Measurements from ENCODE around the gene HRK.

Gene HRK

DNA sequence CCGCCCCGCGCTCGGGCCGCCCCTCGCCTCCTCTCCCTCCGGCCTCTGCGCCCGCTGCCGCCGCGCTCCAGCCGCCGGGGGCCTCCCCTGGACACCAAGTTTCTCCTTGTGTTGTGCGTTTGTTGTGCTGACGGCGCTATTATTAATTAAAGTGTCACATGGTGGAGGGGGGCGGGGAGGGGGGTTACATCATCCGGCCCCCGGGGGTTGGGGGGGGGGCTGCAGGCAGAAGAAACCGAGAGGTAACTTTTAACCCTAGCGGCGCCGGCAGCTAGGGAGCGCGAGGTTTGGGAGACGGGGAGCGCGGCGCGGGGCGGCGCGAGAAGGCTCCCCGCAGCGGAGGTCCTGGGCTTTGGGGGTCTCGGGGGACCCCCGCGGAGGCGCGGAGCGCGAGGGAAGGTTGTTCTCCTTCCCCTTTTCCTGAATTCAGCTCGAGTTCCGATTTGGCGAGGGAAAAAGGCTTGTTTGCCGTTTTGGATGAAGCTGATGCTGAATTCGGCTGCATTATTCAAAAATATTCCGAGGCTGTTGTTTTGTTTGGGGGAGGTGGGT lies at the start of gene HRK:
Gene HRK, minus strand, starts transcription at position 117 of the 552 bp plus-strand sequence. CDS start 134 bp downstream, outside the sequence.
- DNase-seq: no peak

DNA sequence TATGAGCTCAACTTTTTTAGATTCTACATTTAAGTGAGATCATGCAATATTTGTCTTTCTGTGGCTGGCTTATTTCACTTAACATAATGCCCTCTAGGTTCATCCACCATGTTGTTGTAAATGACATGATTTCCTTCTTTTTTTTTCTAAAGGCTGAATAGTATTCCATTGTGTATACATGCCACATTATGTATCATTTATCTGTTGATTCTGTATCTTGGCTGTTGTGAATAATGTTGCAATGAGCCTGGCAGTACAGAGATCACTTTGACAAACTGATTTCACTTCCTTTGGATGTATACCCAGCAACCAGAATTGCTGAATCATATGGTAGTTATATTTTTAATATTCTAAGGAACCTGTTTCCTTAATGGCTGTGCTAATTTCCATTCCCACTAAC lies 48.6 kb upstream of the HRK start:
- no peak for DNase-seq

DNA sequence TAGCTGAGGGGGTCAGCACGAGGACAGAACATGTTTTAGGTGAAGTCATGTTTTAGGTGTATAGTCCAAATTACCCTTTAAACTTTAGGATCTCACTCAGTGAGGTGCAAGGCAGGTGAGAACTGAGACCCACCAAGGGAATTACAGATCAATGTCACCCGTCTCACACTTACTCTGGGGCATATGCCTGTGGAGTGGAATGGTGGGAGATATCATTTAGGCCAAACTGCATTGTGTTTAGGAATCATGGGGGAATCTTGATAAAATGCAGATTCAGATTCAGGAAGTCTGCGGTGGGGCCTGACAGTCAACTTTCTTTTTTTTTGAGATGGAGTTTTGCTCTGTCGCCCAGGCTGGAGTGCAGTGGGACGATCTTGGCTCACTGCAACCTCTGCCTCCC lies 47.3 kb upstream of the HRK start:
- DNase-seq: no peak

DNA sequence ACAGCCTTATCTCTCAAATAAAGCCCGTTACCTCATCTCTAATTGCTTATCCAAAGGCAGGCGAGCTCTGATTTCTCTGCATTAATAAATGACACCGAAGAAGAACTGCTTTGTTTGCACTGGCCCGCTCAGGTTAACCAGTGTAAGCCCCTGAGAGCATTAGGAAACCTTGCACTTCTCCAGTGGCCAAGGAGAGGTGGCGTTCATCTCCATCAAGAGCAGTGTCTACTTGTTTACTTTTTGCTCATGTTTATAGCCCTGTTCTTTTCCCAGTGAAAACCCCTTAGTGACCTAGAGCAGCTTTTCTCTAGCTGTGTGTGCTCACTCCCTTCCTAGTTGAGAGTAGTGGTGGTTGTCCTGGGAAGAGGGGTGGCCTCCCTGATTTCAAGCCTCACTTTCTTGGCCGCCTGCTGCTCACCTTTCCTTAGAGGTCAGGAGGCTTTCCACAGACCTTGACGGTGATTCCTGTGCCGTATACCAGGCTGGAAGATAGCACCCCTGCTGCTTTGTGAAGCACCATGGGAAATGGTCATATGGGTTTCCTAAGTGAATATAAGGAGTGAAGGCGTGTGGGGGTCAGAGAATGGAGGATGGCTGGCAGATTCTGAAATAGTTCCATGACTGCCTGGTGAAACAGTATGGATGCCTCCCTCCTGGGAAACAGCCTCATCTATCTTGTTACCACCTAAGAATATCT lies 46.2 kb upstream of the HRK start:
- no peak for DNase-seq

DNA sequence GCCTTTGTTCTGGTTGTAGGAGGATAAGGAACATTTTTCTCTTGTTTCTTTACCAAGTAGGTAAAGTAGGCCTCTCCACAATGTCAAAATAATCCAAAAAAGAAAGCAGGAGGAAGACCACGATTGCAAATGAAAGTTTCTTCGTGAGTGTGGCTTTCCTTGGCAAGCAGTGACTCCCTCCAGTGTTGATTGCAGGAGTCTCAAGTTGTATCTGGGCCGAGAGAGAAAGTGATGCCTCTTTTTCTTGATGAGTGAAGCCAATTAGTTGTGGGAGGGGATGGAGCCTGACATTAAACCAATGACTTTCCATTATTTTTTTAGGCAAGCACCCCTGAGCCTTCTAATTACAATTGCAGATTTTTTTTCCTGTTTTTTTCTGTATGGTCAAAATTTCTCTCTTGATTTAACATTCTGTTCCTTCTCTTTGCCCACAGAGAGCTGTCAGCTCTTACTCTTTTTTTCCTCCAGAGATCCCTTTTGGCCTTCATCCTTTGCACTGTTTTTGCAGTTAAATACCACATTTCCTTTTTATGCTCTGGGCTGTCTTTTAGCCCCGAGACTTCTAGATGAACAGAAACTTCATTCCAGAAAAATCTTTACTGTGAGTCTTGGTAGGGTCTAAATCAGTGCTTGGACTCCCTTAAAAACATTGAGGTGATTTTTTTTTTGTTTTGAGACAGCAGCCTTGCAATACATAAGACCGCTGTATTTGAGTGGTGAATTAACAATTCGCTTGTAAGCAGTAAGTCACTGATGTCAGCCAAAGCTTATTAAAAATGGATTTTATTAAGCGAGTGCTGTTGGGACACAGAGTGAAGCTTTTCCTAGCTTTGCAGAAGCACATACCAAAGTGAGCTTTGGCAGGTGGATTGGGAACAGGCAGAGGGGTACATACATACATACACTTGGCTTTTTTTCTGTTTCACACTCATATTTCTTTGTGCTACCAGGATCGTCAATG lies 45.3 kb upstream of the HRK start:
- DNase-seq: no peak

DNA sequence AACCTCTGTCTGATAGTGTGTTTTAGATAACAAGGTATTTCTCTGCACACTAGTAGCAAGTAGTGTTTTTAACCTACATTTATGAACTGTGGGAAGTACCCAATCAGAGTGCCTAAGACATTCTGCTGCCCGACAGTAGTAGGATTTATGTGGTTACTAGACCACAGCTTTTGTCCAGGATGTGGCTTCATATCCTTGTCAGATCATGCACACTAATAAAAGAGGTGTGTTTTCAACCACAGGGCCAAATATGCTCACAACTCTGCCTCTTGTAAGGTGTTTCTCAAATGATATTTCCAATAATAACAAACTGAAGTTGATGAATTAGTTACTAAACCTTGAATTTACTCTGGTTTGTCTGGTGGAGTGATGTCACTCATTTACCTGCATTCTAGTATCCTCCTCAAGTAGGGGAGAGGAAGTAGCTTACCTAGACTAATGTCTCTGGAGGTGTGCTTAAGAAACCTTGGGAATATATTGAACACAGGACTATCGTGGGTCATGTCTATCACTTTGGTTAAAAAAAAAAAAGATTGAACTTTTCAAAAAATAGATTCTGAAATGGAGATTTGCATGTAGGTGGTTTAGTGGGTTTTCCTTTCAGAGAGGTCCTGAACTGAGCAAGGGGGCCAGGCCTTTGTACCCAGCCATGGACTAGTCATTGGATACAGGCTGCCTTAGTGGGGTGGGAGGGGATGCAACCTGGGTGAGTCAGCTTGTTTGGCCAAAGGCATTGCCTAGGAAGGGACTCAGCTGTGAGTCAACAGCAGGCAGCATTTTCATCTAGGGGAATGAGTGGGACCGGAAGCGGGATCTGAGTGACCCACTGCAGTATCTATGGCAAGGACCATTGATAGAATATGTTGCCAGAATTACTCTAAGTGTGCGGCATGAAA lies 43.6 kb upstream of the HRK start:
- peak; percentile 7 for DNase-seq

DNA sequence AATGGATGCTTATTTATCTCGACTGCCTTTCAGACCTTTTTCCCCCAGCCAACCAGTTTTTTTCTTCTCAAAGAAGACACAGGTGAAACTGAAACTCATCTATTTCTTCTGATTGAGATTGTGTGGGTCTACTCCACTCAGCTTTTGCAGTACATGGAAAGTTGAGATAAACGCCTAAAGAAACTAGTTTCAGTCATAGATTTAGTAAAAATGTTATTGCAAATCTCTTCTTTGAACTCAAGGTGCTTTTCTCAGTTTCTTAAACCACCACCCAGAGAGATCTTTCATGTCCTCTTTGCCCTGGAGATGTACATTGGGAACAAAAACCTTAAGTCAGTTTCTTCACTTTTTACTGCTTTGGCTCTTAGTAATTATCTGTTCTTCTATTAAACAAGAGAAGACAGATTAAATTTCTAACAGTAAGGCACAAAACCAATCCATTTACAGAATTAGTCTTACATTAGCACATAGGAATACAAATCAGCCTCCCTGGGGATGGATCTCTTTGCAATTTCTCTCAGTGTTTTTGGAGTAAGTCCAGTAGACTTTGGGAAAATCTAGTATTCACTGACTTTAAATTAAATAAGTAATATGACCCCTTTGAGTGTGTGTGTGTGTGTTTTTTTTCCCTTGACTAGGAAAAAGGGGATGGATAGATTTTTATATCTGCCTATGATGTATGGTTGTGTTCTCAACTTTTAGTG lies 41.1 kb upstream of the HRK start:
- DNase-seq: no peak

DNA sequence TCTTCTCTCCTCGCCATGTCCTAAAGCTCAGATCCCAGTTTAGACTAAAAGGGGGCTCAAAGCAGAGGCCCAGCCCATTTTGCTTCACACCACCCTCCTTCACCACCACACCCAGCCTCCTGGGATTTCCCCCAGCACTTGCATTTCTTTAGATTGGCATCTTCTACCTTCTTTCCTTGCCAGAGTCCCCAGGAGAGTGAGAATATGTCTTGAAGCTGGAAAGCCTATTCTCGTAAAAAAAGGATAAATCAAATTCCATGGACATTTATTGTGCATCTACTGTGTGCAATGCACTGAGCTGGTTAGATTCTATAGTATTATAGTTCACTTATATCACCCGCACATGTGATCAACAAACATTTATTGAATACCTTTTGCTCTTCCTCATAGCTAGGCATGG lies 39.7 kb upstream of the HRK start:
- DNase-seq: no peak

DNA sequence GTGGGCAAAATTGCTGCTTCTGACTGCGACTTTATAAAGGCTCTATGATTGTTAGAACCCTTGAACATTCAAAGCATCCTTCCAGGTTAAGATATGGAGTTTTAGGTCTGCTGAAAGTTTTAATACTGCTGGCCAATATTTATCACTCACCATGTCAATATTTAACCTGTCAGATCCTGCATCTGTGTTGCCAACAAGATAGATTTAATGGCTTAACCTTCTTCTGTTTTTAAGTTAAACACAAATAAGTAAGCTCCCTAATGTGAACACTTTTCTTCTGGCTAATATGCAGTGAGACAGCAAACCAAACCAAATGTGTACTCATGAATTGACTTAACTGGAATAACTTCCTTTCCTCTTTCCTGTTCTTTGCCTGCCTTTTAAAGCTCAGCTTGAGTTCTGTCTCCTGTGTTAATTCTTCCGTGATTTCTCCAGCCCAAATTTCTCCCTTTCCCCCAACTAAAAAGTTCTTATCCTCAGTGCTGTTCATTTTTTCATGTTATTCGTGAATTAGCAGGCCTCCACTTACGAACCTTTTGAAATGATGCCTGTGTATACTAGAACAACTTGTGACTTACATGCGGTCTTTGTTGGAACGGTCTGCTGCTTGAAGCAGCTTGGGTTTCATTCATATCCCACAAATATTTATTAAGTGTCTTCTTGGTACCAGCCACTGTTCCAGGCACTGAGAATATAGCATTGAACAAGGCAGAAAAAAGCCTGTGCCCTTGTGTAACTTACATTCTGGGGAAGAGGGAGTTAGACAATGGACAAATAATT lies 38.7 kb upstream of the HRK start:
- DNase-seq: no peak

DNA sequence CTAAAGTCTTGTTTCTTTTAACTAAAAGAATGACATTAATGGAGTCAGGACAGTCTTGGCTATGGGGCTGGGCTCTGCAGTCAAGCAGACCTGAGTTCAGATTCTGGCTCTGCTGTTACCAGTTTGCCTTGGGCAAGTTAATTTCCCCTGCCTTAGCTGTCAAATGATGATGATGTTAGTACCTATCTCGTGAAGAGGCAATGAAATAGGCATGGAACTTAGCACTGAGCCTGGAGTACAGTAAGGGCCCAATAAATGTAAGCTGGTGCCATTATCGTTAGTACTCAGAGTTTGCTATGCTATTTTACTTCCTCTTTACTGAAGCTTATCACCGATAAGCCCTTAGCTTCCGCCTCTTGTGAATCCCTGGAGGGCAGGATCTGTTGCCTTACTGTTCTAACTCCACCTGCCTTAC lies 38.0 kb upstream of the HRK start:
- no peak for DNase-seq

DNA sequence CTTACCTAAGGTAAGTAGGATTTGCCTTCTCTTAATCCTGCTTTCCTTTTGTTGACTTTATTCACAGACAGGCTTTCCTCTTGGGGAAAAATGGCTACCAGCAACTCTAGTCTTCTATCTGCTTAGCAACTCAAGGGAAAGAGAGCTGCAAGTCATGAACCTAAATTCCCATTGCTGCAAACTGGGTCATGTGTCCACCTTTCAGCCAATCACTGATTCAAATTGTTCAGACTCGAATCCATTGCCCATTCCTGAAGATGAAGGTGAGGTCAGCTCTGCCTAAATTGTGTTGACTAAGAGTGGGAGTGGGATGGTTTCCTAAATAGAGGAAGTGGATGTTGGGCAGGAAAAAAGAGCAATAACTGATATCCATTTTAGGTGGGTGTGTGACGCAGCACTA lies 37.2 kb upstream of the HRK start:
- DNase-seq: no peak

DNA sequence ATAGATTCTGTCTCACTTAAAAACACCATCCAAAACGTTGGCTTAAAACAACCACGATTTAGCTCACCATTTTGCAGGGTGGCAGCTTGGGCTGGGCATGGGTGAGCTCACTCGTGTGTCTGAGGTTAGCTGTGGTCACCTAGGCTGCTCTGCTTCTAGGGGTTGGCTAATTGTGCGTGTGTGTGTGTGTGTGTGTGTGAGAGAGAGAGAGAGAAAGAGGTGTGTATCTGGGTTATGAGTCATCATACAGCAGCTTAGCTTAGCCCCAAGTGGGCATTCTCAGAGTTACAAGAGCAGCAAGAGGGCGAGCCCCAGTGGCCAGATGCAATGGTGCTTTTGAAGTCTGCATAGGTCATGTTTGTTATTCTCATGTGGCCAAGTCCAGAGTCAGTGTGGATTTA lies 35.5 kb upstream of the HRK start:
- DNase-seq: peak; percentile 66

DNA sequence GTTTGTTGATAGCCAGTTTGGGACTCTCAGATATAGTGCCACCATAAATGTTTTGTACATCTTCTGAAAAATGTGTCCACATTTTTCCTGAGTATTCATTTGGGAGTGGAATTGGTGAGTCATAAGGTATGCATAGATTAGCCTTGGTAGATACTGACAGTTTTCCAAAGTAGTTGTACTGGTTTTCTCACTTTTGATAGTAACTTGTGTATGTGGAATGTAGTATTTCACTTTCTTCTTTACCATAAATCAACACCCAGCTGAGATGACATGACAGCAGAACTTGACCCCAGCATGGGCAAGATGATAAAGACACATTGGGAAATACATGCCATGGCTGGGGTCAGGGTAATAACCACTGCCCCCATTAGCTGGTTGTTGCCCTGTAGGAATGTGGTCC lies 34.9 kb upstream of the HRK start:
- no peak for DNase-seq

DNA sequence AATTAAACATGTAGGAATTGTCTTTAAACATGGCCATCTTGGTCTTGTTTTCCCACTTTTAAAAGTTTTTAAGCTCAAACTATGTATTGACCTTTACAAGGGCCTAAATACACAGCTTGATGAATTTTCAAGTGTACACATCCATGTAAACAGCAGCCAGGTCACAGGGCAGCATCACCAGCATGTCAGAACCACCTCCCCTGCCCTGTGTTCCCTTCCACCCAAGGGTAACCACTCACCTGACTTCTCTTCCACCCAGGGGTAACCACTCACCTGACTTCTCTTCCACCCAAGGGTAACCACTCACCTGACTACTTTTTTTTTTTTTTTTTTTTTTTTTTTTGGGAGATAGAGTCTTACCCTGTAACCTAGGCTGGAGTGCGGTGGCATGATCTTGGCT lies 34.1 kb upstream of the HRK start:
- no peak for DNase-seq

DNA sequence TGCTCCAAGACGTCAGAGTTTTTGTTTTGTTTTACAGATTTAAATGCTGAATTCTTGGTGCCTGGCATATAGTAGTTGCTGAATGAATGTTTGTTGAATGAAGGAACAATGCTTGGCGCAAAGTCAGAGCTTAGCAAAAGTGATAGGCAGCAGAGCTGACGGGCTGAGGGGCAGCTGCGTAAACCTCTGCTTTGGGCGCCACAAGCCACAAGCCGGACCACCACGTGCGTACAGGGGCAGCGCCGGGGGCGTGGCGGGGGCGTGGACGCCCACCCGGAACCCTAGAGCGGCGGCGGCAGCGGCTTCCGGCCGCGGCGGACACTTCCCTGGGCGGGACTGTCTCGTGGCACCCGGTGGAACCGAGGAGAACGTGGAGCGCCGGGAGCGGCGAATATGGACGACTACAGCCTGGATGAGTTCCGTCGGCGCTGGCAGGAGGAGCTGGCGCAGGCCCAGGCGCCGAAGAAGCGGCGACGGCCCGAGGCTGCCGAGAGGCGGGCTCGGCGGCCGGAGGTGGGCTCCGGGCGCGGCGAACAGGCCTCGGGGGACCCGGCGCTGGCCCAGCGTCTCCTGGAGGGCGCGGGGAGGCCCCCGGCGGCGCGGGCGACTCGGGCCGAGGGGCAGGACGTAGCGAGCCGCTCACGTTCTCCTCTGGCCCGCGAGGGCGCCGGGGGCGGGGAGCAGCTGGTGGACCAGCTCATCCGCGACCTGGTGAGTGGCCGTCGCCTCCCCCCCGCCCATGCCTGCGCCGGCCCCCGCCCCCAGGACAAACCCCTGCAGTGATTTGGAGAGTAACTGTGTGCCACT lies 29.6 kb upstream of the HRK start, which contains the start of gene FBXW8:
Gene FBXW8, plus strand, starts transcription at position 306 of the 807 bp plus-strand sequence. Its CDS starts 88 bp downstream, at position 394.
- peak; percentile 70 for DNase-seq

DNA sequence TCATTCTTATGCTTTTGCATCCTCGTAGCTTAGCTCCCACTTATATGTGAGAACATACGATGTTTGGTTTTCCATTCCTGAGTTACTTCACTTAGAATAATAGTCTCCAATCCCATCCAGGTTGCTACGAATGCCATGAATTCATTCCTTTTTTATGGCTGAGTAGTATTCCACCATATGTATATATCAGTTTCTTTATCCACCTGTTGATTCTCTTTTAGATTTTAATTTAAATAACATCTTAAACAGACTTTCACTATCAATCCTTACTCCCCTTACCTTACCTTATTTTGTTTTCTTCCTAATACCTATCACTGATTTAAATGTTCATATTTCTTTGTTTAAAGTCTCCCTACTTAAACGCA lies 29.0 kb upstream of the HRK start:
- no peak for DNase-seq

DNA sequence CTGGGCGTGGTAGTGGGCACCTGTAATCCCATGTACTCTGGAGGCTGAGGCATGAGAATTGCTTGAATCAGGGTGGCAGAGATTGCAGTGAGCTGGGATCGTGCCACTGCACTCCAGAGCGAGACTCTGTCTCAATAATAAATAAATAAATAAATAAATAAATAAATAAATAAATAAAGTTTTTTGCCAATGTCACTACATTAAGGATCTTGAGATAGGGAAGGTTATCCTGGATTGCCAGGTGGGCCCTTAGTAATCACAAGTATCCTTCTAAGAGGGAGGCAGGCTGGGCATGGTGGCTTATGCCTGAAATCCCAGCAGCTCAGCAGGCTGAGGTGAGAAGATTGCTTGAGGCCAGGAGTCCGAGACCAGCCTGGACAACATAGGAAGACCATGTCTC lies 25.0 kb upstream of the HRK start:
- no peak for DNase-seq

DNA sequence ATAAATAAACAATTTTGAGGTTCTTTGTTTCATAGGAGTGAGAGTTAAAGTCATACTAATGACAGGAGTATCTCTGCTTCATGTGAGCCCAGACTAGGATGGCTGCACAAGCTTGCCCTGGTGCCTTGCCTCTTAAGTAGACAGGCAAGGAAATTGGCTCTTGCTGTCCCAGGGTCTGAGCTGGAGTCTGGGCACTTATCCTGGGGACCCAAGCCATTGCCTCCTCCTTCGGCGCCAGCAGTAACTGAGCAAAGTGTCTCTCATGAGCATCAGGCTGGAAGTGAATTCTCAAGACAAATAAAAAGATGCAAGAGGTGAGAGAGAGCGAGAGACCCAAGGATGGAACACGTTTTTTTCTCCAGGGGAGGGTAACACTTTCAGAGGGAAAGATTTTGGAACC lies 22.6 kb upstream of the HRK start:
- DNase-seq: no peak

DNA sequence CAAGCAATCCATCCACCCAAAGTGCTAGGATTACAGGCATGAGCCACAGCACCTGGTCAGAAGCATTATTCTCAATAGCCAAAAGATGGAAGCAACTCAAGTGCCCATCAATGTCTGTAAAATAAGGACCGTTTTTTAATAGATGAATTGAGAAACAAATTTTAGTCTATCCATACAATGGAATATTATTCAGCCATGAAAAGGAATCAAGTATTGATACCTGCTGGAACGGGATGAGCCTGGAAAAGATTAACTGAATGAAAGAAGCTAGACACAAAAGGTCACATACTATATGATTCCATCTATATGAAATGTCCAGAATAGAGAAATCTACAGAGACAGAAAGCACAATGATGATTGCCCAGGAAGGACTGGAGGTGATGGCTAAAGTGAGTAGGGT lies 20.4 kb upstream of the HRK start:
- no peak for DNase-seq

DNA sequence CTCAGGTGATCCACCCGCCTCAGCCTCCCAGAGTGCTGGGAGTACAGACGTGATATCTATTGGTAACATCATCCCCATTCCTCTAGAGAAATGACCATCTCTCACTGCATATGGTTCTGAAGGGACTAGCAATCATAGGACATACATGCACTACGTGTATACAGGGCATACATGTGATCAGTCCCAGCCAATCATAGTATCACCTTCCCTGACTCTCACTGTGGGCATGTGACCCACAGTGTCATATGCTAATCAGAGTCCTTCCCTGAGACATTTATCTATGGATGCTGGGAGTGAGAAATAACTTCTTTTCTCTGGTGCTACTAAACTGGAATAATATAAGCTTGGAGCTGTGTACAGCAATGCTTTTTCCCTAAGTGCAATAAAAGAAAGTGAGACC lies 17.4 kb upstream of the HRK start:
- DNase-seq: no peak

All from NK-92 treated with Interleukin-12 subunit alpha and Interleukin-12 subunit beta, amount 100 ng/mL, for 24 hours (cell line).